TTC549 (cell line): Measurements from ENCODE around the gene MEIG1.
"Not testable (repeated sequence)": the region's sequence is repeated elsewhere in the genome, so short reads cannot be mapped to it uniquely, and the experiment has no call there.

Experiments used
- FAIRE-seq: peaks from 2 replicates; lab custom pipeline; 2012; peaks lifted over from hg19 to GRCh38; lab: Jason Lieb, UNC

Gene MEIG1

GRCh38 chr10:14954934-14955333 is 4.3 kb upstream of the MEIG1 start:
- FAIRE-seq, result no peak

DNA sequence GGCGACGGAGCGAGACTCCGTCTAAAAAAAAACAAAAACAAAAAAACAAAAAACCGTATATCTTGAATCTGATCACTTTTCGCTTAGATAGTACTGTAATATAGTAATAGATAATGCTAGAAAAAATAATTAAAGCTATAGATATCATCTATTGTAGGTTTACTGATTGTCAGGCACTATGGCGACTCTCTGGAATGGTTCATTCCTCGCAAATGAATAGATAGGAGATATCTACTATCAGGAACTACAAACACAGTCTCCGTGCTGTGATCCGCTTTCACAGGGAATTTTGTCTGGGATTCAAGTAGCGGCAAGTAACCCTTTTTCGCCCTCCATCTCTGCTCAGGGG is 342 bp upstream of the MEIG1 start:
- FAIRE-seq, result no peak

DNA sequence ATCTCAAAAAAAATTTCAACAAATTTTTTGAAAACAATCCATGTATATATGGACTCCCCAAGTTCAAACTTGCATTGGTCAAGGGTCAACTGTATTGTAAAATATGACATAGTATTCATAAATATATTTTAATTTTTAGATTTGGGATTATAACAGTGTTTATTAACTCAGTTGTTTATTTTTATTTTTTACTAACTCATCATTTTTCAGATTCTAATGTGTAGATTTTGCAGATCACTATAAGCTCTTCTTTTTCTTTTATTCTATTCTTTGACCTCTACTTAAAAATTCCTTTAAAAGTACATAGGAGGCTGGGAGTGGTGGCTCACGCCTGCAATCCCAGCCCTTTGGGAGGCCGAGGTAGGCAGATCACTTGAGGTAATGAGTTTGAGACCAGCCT is 8.7 kb downstream of the MEIG1 start:
- no peak for FAIRE-seq

GRCh38 chr10:14971867-14972448 is 12.8 kb downstream of the MEIG1 start:
- no peak for FAIRE-seq

DNA sequence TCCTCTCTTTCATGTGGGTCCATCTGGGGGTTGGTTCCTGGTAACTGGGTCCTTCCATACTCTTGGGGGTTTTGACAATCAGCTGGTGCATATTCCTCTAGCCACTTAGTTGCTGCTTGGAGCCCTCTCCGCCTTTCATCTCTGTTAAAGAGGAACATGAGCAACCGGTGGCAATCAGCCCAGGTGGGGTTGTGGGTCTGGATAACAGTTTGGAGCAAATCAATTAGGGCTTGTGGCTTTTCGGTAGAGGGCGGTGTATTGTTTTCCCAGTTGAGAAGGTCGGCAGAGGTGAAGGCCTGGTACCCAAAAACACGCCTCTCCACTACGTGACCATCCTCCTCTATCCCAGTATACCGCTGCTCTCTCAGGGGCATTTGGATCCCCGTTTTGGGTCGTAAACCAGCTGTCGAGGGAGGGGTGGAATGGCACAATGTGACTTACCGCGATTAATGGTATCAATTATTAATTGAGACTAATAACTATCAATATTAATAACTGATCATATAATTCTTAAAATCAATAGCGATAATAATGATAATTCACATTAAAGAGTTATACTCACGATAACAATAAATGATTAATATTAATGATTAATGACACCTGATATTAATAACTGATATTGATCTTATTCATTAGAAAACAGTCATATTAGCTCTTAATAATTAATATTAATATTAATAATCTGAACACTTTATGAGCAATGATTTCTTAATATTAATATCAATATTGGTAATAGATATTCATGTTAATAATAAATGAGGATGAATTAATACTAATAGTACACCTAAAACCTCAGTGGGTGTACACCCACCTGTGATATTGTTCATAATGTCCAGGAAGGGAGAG is 15.2 kb downstream of the MEIG1 start:
- peak; percentile 20 for FAIRE-seq

DNA sequence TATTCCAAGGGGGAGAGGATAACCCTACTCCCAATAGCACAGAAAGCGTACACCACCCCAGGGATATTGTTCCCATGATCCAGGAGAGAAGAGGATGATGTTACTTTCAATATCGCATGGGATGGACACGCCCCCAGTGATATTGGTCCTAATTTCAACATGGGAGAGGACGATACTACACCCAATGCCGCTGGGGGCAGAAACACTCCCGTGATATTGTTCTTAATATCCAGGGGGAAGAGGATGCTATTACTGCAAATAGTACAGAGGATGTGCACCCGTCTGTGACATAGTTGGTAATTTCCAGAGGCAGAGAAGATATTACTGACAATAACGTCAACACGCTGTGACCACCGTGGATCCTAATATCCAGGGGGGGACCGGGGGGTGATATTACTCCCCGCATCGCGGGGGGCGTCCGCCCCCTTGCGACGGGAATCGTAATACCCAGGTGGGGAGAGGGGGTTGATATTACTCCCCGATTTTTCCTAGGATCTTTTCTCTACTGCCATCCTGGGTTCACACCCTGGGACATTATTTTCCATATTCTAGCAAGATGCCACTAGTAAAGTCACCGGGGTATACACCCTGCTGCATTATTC is 16.6 kb downstream of the MEIG1 start:
- no peak for FAIRE-seq

GRCh38 chr10:14982744-14983143 is 23.6 kb downstream of the MEIG1 start:
- no peak for FAIRE-seq

DNA sequence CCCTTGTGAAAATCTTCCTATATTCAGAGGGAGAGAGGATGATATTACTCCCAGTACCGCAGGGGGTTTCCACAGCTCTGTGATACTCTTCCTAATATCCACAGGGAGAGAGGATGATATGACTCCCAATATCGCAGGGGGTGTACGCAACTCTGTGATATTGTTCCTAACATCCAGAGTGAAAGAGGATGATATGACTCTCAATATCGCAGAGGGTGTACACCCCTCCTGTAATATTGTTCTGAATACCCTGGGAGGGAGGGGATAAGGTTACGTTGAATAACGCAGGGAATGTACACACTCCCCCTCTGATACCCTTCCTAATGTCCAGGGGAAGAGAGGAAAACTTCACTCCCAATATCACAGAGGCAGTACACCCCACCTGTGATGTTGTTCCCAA is 30.4 kb downstream of the MEIG1 start:
- not testable (repeated sequence) for FAIRE-seq

GRCh38 chr10:14991035-14991749 is 32.0 kb downstream of the MEIG1 start:
- FAIRE-seq, result not testable (repeated sequence)

DNA sequence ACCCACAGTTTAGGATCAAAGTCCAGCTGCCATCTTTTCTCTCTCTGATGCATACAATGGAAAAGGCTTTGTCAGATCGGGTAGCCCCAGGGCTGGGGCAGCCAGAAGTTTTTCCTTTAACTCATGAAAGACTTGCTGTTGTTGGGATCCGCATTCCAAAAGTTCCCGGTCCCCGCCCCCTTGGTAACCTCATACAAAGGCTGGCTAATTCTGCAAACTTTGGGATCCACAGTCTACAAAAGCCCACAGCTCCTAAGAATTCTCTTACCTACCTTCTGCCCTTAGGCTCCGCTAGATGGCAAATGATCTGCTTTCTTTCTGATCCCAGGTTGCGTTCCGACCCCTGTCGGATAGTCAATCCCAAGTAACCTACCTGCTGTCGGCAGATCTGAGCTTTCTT is 33.1 kb downstream of the MEIG1 start:
- not testable (repeated sequence) for FAIRE-seq

- FAIRE-seq, result not testable (repeated sequence)
Measured at GRCh38 chr10:14993500-14994455, 34.6 kb downstream of the MEIG1 start.

- FAIRE-seq, result no peak
Measured at GRCh38 chr10:14995964-14996565, 36.9 kb downstream of the MEIG1 start.

GRCh38 chr10:15013530-15013929 is 54.3 kb downstream of the MEIG1 start:
- FAIRE-seq, result not testable (repeated sequence)

- no peak for FAIRE-seq
Measured at GRCh38 chr10:15015451-15015850, 56.3 kb downstream of the MEIG1 start.

DNA sequence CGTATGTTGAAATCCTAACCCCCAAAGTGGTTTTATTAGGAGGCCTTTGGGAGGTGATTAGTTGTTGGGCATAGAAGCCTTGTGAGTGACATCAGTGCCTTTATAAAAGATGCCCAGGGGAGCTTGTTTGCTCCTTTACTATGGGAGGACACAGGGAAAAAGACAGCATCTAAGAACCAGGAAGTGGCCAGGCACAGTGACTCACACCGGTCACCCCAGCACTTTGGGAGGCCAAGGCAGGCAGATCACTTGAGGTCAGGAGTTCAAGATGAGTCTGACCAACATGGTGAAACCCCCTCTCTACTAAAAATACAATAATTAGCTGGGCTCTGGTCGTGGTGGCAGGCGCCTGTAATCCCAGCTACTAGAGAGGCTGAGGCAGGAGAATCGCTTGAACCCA is 61.8 kb downstream of the MEIG1 start:
- FAIRE-seq, result not testable (repeated sequence)
